H9 (cell line): Measurements from ENCODE around the gene IFIT5. TPM values are rescaled to one million over a fixed set of nuclear protein-coding genes. Genes with fewer than 3 reads are reported as not detected.

Source experiments
- DNase-seq: peaks from one replicate; pipeline ENCODE4 v3.0.0-alpha.2; 2017
- H2AFZ ChIP-seq: one replicate; pipeline ENCODE4 v1.6.1; 2013; ENCODE audit warnings: mild to moderate bottlenecking, low read length, control low read depth, moderate library complexity
- H2AK5ac ChIP-seq: 2 replicates; pipeline ENCODE4 v1.6.1; 2013; ENCODE audit warnings: low read length, control low read depth, mixed read lengths; ENCODE audit not compliant: insufficient read length
- H2BK120ac ChIP-seq: one replicate; pipeline ENCODE4 v1.6.1; 2013; ENCODE audit warnings: low read depth, mild to moderate bottlenecking, low read length, control low read depth, inconsistent platforms; ENCODE audit not compliant: poor library complexity, severe bottlenecking
- H2BK12ac ChIP-seq: 2 replicates; pipeline ENCODE4 v1.6.1; 2013; ENCODE audit warnings: low read length, control low read depth, mixed read lengths, low read depth; ENCODE audit not compliant: insufficient read length
- H2BK15ac ChIP-seq: 2 replicates; pipeline ENCODE4 v1.6.1; 2013; ENCODE audit warnings: low read depth, low read length, control low read depth
- H2BK20ac ChIP-seq: one replicate; pipeline ENCODE4 v1.6.1; 2013; ENCODE audit warnings: low read depth, mild to moderate bottlenecking, low read length, control low read depth, inconsistent platforms; ENCODE audit not compliant: poor library complexity, severe bottlenecking
- H2BK5ac ChIP-seq: 2 replicates; pipeline ENCODE4 v1.6.1; 2013; ENCODE audit warnings: low read length, control low read depth, mixed read lengths; ENCODE audit not compliant: insufficient read length
- H3K14ac ChIP-seq: 2 replicates; pipeline ENCODE4 v1.6.1; 2013; ENCODE audit warnings: low read length, control low read depth; ENCODE audit not compliant: insufficient read depth
- H3K18ac ChIP-seq: 2 replicates; pipeline ENCODE4 v1.6.1; 2013; ENCODE audit warnings: low read depth, mild to moderate bottlenecking, mixed read lengths, low read length, control low read depth; ENCODE audit not compliant: insufficient read length
- H3K23ac ChIP-seq: 2 replicates; pipeline ENCODE4 v1.6.1; 2013; ENCODE audit warnings: low read length, control low read depth, mixed read lengths, low read depth; ENCODE audit not compliant: insufficient read length
- H3K23me2 ChIP-seq: 2 replicates; pipeline ENCODE4 v1.6.1; 2013; ENCODE audit warnings: low read depth, mild to moderate bottlenecking, mixed read lengths, low read length, control low read depth; ENCODE audit not compliant: insufficient read length, poor library complexity, severe bottlenecking
- H3K27ac ChIP-seq: 2 replicates; pipeline ENCODE4 v1.5.1; 2013; ENCODE audit warnings: low read length, control low read depth, mixed read lengths, low read depth; ENCODE audit not compliant: insufficient read length
- H3K27me3 ChIP-seq: 2 replicates; pipeline ENCODE4 v1.6.1; 2013; ENCODE audit warnings: low read length, control low read depth, inconsistent platforms; ENCODE audit not compliant: insufficient read depth
- H3K4ac ChIP-seq: 2 replicates; pipeline ENCODE4 v1.6.1; 2013; ENCODE audit warnings: low read depth, mild to moderate bottlenecking, control low read depth, inconsistent platforms, low read length, moderate library complexity
- H3K4me1 ChIP-seq: 2 replicates; pipeline ENCODE4 v1.6.1; 2013; ENCODE audit warnings: low read length, control low read depth, inconsistent platforms; ENCODE audit not compliant: insufficient read depth
- H3K4me2 ChIP-seq: 2 replicates; pipeline ENCODE4 v1.6.1; 2013; ENCODE audit warnings: low read length, control low read depth, mixed read lengths; ENCODE audit not compliant: insufficient read length, insufficient read depth
- H3K56ac ChIP-seq: 2 replicates; pipeline ENCODE4 v1.6.1; 2013; ENCODE audit warnings: low read depth, mild to moderate bottlenecking, mixed read lengths, low read length, control low read depth; ENCODE audit not compliant: insufficient read length
- H3K79me1 ChIP-seq: 2 replicates; pipeline ENCODE4 v1.6.1; 2013; ENCODE audit warnings: low read depth, mild to moderate bottlenecking, moderate library complexity, low read length, control low read depth, inconsistent platforms; ENCODE audit not compliant: insufficient read depth, poor library complexity, severe bottlenecking
- H3K79me2 ChIP-seq: 2 replicates; pipeline ENCODE4 v1.6.1; 2013; ENCODE audit warnings: low read length, control low read depth, inconsistent platforms; ENCODE audit not compliant: insufficient read depth
- H3K9ac ChIP-seq: 2 replicates; pipeline ENCODE4 v1.6.1; 2013; ENCODE audit warnings: low read length, control low read depth, mixed read lengths; ENCODE audit not compliant: insufficient read length; ENCODE audit errors: extremely low read depth
- H3K9me3 ChIP-seq: one replicate; pipeline ENCODE4 v1.6.1; 2013; ENCODE audit warnings: low read depth, low read length, inconsistent platforms; ENCODE audit not compliant: control insufficient read depth
- H3T11ph ChIP-seq: one replicate; pipeline ENCODE4 v1.6.1; 2013; ENCODE audit warnings: mild to moderate bottlenecking, low read length, control low read depth, inconsistent platforms
- H4K20me1 ChIP-seq: one replicate; pipeline ENCODE4 v1.6.1; 2013; ENCODE audit not compliant: control insufficient read depth, insufficient read length, insufficient read depth
- H4K5ac ChIP-seq: 2 replicates; pipeline ENCODE4 v1.6.1; 2013; ENCODE audit warnings: low read depth, mild to moderate bottlenecking, mixed read lengths, low read length, control low read depth; ENCODE audit not compliant: insufficient read length
- H4K8ac ChIP-seq: replicated peaks from 2 replicates; pipeline ENCODE4 v1.6.1; 2013; ENCODE audit warnings: low read length, control low read depth, mixed read lengths, low read depth; ENCODE audit not compliant: insufficient read length
- H4K91ac ChIP-seq: 2 replicates; pipeline ENCODE4 v1.6.1; 2013; ENCODE audit warnings: low read depth, mild to moderate bottlenecking, moderate library complexity, mixed read lengths, low read length, control low read depth; ENCODE audit not compliant: insufficient read length
- H3K27ac Mint-ChIP-seq, 3 experiments: 2 replicates in 2 of 3; 3 replicates in 1 of 3; pipeline ENCODE4 v1.8.0; 2020 to 2021; ENCODE audit warnings: mixed read lengths in 3 of 3, mild to moderate bottlenecking in 1 of 3, moderate library complexity in 1 of 3
- H3K27me3 Mint-ChIP-seq: 2 replicates; pipeline ENCODE4 v1.8.0; 2021; ENCODE audit warnings: low read depth, mild to moderate bottlenecking, moderate library complexity, mixed read lengths
- H3K36me3 Mint-ChIP-seq, 3 experiments: 2 replicates in 2 of 3; 3 replicates in 1 of 3; pipeline ENCODE4 v1.8.0; 2020 to 2021; ENCODE audit warnings: low read depth in 3 of 3, mixed read lengths in 3 of 3; ENCODE audit not compliant: insufficient read depth in 1 of 3
- H3K4me1 Mint-ChIP-seq, 2 experiments: 2 replicates each; pipeline ENCODE4 v1.8.0; 2020; ENCODE audit warnings: mixed read lengths in 2 of 2
- H3K4me3 Mint-ChIP-seq, 2 experiments: 2 replicates in 1 of 2; 3 replicates in 1 of 2; pipeline ENCODE4 v1.8.0; 2020 to 2021; ENCODE audit warnings: mild to moderate bottlenecking in 2 of 2, mixed read lengths in 2 of 2, moderate library complexity in 1 of 2
- H3K9me3 Mint-ChIP-seq, 2 experiments: 2 replicates in 1 of 2; 3 replicates in 1 of 2; pipeline ENCODE4 v1.8.0; 2020; ENCODE audit warnings: mild to moderate bottlenecking in 2 of 2, mixed read lengths in 2 of 2, moderate library complexity in 1 of 2
- WGBS: extraction: QIAGEN DNeasy Blood & Tissue Kit; methylation state at CpG from one replicate; pipeline ENCODE4 v1.1.7; 2013; ENCODE audit warnings: missing lambda C conversion rate, low lambda C conversion rate, mixed read lengths; ENCODE audit not compliant: insufficient read length; ENCODE audit errors: extremely low coverage; 5-methylcytosine and 5-hydroxymethylcytosine counted together
- total RNA-seq: library from RNA; stranded (reverse); gene quantifications from 2 replicates; pipeline ENCODE4 v1.2.1, GENCODE V29; 2021
- TF ChIP-seq, protein P1 (sequence below): fragments of 200-600 bp; sonication (generic); conservative IDR thresholded peaks from 3 replicates; pipeline ENCODE4 v1.8.0; 2021; ENCODE audit warnings: antibody characterized with exemption, mild to moderate bottlenecking

IFIT5 gene
- total RNA-seq, 1 experiment from 2014 or later = 2.3 TPM

DNA sequence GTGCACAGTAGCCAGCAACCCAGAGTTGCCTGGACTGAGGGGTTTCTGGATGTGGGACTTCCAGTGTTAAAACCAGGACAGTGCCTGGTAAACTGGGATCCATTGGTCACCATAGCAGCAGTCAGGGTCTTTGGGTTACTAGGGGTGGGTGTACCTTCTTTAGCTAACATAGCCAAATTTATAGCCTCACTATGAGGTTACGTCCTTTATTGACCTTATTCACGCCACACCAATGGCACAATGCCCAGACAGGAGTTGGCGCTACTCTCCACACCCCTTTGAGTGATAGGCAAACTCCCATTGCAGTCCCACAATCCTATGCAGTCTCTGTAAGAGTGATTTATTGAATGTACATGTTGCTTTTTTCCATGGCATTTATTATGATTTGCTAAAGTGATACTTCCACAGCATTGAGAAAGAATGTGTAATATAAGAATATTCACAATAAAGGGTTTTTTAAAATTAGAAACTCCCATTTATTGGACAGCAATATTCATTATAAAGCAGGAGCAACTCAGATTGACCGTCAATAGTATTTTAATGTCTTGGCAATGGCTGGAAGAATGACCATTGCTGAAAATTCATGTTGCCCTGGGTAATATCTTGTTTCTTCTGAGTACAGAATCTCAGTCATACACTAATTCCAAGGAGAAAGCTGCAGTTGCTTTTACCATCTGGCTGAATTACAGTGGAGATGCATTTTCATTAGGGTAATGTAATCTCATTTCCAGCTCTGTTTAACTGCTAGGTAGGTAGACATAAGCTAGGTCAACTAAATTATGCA is 26.1 kb downstream of the IFIT5 start:
- H3K9ac ChIP-seq = no peak overlapping the region
- H2AK5ac ChIP-seq = no peak overlapping the region
- no peaks in the 10 kb centered on the region for H3K27me3 ChIP-seq
- H4K8ac ChIP-seq = no peak overlapping the region
- H4K5ac ChIP-seq = no peak overlapping the region
- TF ChIP-seq, protein P1, sequence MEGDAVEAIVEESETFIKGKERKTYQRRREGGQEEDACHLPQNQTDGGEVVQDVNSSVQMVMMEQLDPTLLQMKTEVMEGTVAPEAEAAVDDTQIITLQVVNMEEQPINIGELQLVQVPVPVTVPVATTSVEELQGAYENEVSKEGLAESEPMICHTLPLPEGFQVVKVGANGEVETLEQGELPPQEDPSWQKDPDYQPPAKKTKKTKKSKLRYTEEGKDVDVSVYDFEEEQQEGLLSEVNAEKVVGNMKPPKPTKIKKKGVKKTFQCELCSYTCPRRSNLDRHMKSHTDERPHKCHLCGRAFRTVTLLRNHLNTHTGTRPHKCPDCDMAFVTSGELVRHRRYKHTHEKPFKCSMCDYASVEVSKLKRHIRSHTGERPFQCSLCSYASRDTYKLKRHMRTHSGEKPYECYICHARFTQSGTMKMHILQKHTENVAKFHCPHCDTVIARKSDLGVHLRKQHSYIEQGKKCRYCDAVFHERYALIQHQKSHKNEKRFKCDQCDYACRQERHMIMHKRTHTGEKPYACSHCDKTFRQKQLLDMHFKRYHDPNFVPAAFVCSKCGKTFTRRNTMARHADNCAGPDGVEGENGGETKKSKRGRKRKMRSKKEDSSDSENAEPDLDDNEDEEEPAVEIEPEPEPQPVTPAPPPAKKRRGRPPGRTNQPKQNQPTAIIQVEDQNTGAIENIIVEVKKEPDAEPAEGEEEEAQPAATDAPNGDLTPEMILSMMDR = no peak
- H2BK5ac ChIP-seq = no peak overlapping the region
- no peak overlapping the region for H2AFZ ChIP-seq
- H2BK120ac ChIP-seq = no peak overlapping the region
- H3K4ac ChIP-seq = no peak overlapping the region
- Mint-ChIP-seq H3K36me3 (peaks cover 2 to 5% (median 5%) of the 10 kb centered on the region in 3 experiments; a peak in 3 of 7 replicates), H3K4me1 (peaks cover 0 to 3% of the 10 kb centered on the region in 2 experiments; a peak in 1 of 4 replicates), H3K27me3 (peaks cover 2% of the 10 kb centered on the region; the same call in 1 of the 2 replicates), H3K4me3 (no peak overlapping the region), H3K27ac (no peak overlapping the region), H3K9me3 (peaks cover 2 to 7% of the 10 kb centered on the region in 2 experiments; a peak in 4 of 5 replicates)
- H2BK12ac ChIP-seq = no peak overlapping the region
- no peaks in the 10 kb centered on the region for H3K23me2 ChIP-seq
- H3K79me2 ChIP-seq = no peaks in the 10 kb centered on the region
- H3K79me1 ChIP-seq = no peaks in the 10 kb centered on the region
- no peak overlapping the region for H3K56ac ChIP-seq
- no peak overlapping the region for H3K18ac ChIP-seq
- H4K91ac ChIP-seq = no peak overlapping the region
- no peak overlapping the region for H3T11ph ChIP-seq
- H2BK20ac ChIP-seq = no peak overlapping the region
- DNase-seq = no peak
- H3K14ac ChIP-seq = no peak overlapping the region
- no peak overlapping the region for H2BK15ac ChIP-seq
- H3K4me1 ChIP-seq = no peaks in the 10 kb centered on the region
- H3K23ac ChIP-seq = no peak overlapping the region
- H3K4me2 ChIP-seq = no peak overlapping the region
- H3K27ac ChIP-seq = no peak overlapping the region
- no peaks in the 10 kb centered on the region for H3K9me3 ChIP-seq
- WGBS = no CpG with 5 or more reads among the region's 4 CpGs
- no peaks in the 10 kb centered on the region for H4K20me1 ChIP-seq
